Prostate gland (tissue), 2 donors: ENCODE data around the gene ZNF383. TPM values are rescaled to one million over a fixed set of nuclear protein-coding genes. Genes with fewer than 3 reads are reported as not detected.

Source experiments
- DNase-seq: peaks from one replicate; pipeline ENCODE4 v3.0.0-alpha.2; 2019; ENCODE audit warnings: low spot score
- H3K27ac ChIP-seq, 2 donors: fragments of 200-600 bp; sonication (generic); 2 replicates each; pipeline ENCODE4 v1.5.1; 2017 to 2019
- H3K27me3 ChIP-seq: fragments of 200-600 bp; sonication (generic); replicated peaks from 2 replicates; pipeline ENCODE4 v1.5.1; 2019; ENCODE audit not compliant: insufficient read depth
- H3K36me3 ChIP-seq, 2 donors: fragments of 200-600 bp; sonication (generic); 1 replicate in 1 of 2; 2 replicates in 1 of 2; pipeline versions ENCODE4 v1.5.1 to v1.8.1; 2017 to 2019
- H3K4me1 ChIP-seq: fragments of 200-600 bp; sonication (generic); replicated peaks from 2 replicates; pipeline ENCODE4 v1.5.1; 2019
- H3K4me3 ChIP-seq, 2 donors: fragments of 200-600 bp; sonication (generic); 2 replicates each; pipeline ENCODE4 v1.5.1; 2017 to 2019
- H3K9me3 ChIP-seq: fragments of 200-600 bp; sonication (generic); 2 replicates; pipeline ENCODE4 v1.5.1; 2017
- CTCF ChIP-seq, 4 experiments: fragments of 200-600 bp in 2 of 4; fragments of 450-650 bp in 2 of 4; sonication (generic) in 2 of 4; IDR thresholded peaks; 1 replicate in 3 of 4; 2 replicates in 1 of 4; pipeline ENCODE4 v1.5.1; 2016 to 2019; ENCODE audit warnings: antibody characterized with exemption in 4 of 4, mild to moderate bottlenecking in 2 of 4, moderate library complexity in 2 of 4
- POLR2A ChIP-seq: fragments of 450-650 bp; IDR thresholded peaks from one replicate; pipeline ENCODE4 v1.6.1; 2016; ENCODE audit warnings: antibody characterized with exemption, mild to moderate bottlenecking
- POLR2AphosphoS5 ChIP-seq: sonication (generic); formaldehyde crosslinking; IDR thresholded peaks from one replicate; pipeline ENCODE4 v1.6.1; 2017; ENCODE audit warnings: antibody characterized with exemption
- whole genome bisulfite sequencing: methylation state at CpG from one replicate; pipeline ENCODE4 v1.1.5; 2018; 5-methylcytosine and 5-hydroxymethylcytosine counted together
- intact Hi-C: fragments of 100-400 bp; cut with DNase I; formaldehyde crosslinking; loops from one replicate; pipeline ENCODE4 v1.14.2; 2022
- total RNA-seq, 2 donors: library from RNA; depleted of rRNA; stranded (reverse); fragments of >200 nt; gene quantifications; one replicate each; pipeline ENCODE4 v1.1.0, GENCODE V29; 2016

Gene ZNF383
- total RNA-seq, 2 donors from 2014 or later = 6.6 to 7.8 TPM

- Histone ChIP-seq H3K27me3 (no peaks in the 10 kb centered on the region), H3K4me1 (no peaks in the 10 kb centered on the region), H3K4me3 (peak overlapping the region; percentile 50 to 73), H3K36me3 (no peaks in the 10 kb centered on the region), H3K9me3 (no peaks in the 10 kb centered on the region), H3K27ac (peak overlapping the region; percentile 82 to 92)
- TF ChIP-seq POLR2AphosphoS5 (no peak), CTCF (IDR thresholded peaks at IDR 0.05) (no peak), POLR2A (no peak)
- WGBS = under 1% methylated on average over 7 of the region's 7 CpGs
- no peak for DNase-seq
- intact Hi-C loops = loop anchor here (5.0 to 10.0 kb wide), 2 partner anchors 117 to 245 kb away; a partner anchor contains a TSS
Observed at GRCh38 chr19:37217480-37217774, 587 bp upstream of the ZNF383 start.

DNA sequence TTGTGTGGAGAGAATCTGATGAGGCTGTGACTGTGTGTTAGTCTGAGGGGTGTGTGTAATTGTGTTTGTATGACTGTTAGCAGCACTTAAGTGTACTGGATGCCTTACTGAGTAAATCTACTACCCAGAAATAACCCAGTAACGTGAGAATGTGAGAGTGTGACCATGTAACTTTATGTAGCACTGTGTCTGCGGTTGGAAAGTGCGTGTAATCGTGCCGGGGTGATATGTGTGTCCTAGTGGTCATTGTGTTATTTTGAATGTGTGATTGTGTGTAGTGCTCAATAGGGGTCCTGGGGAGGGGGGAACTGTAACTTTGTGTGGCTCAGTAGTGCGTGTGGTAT is 550 bp downstream of the ZNF383 start:
- 13% methylated on average over 6 of the region's 6 CpGs for WGBS
- no peaks in the 10 kb centered on the region for H3K36me3 ChIP-seq
- no peak for DNase-seq

GRCh38 chr19:37220383-37220782 is 2.4 kb downstream of the ZNF383 start:
- H3K4me3 ChIP-seq = no peak overlapping the region
- no peaks in the 10 kb centered on the region for H3K4me1 ChIP-seq
- H3K27ac ChIP-seq = no peak overlapping the region
- 96% methylated on average over 3 of the region's 3 CpGs for WGBS
- no peak for DNase-seq
- no peaks in the 10 kb centered on the region for H3K27me3 ChIP-seq
- TF ChIP-seq POLR2AphosphoS5 (no peak), POLR2A (no peak), CTCF (IDR thresholded peaks at IDR 0.05) (no peak)
- peaks cover 0 to 7% of the 10 kb centered on the region in 2 donors for H3K36me3 ChIP-seq
- no peaks in the 10 kb centered on the region for H3K9me3 ChIP-seq
- intact Hi-C loops = no loop called here

More for the DNA sequence above, 550 bp downstream of the ZNF383 start:
- Histone ChIP-seq H3K4me3 (peak overlapping the region; percentile 50 to 73), H3K27me3 (no peaks in the 10 kb centered on the region), H3K4me1 (no peaks in the 10 kb centered on the region), H3K27ac (peak overlapping the region; percentile 82 to 92), H3K9me3 (no peaks in the 10 kb centered on the region)
- TF ChIP-seq POLR2AphosphoS5 = no peak
- no peak for TF ChIP-seq CTCF (IDR thresholded peaks at IDR 0.05)
- TF ChIP-seq POLR2A = no peak
- intact Hi-C loops = loop anchor here (5.0 to 10.0 kb wide), 2 partner anchors 116 to 246 kb away; a partner anchor contains a TSS

DNA sequence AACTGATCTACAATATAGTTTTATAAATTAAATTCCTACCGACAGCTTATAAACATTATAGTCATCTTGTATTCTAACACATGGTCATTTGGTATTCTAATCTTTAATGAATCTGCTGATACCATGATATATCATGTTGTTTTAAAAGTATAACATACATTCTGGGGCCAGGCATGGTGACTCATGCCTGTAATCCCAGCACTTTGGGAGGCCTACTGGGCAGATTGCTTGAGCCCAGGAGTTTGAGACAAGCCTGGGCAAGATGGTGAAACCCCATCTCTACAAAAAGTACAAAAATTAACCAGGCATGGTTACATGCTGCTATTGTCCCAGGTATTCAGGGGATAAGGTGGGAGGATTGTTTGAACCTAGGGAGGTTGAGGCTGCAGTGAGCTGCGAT is 3.1 kb downstream of the ZNF383 start:
- no peak for DNase-seq
- WGBS = 74% methylated on average over 2 of the region's 2 CpGs
- Histone ChIP-seq H3K27ac (no peak overlapping the region), H3K4me1 (no peaks in the 10 kb centered on the region), H3K36me3 (peaks cover 0 to 9% of the 10 kb centered on the region in 2 donors), H3K4me3 (no peak overlapping the region), H3K27me3 (no peaks in the 10 kb centered on the region), H3K9me3 (no peaks in the 10 kb centered on the region)
- TF ChIP-seq CTCF (IDR thresholded peaks at IDR 0.05) (no peak), POLR2A (no peak), POLR2AphosphoS5 (no peak)
- intact Hi-C loops = no loop called here

GRCh38 chr19:37226248-37226647 is 8.2 kb downstream of the ZNF383 start:
- Histone ChIP-seq H3K9me3 (no peaks in the 10 kb centered on the region), H3K27me3 (no peaks in the 10 kb centered on the region), H3K4me1 (no peaks in the 10 kb centered on the region), H3K36me3 (peaks cover 0 to 16% of the 10 kb centered on the region in 2 donors), H3K4me3 (no peak overlapping the region), H3K27ac (no peak overlapping the region)
- intact Hi-C loops = no loop called here
- no peak for TF ChIP-seq POLR2A
- TF ChIP-seq POLR2AphosphoS5 = no peak
- no peak for TF ChIP-seq CTCF (IDR thresholded peaks at IDR 0.05)
- 98% methylated on average over 2 of the region's 2 CpGs for WGBS
- DNase-seq = no peak
